Omental fat pad (tissue), 4 donors: ENCODE data around the gene TRABD2B. TPM values are rescaled to one million over a fixed set of nuclear protein-coding genes. Genes with fewer than 3 reads are reported as not detected.

Source experiments
- ATAC-seq: fragments of 150-250 bp; one replicate; pipeline ENCODE4 v1.9.1; 2016; ENCODE audit warnings: mild to moderate bottlenecking, moderate library complexity; ENCODE audit not compliant: low FRiP score
- DNase-seq: peaks from one replicate; pipeline ENCODE4 v3.0.0-alpha.2; 2019; ENCODE audit warnings: low spot score
- total RNA-seq, 4 donors: library from RNA; depleted of rRNA; stranded (reverse); fragments of >200 nt; gene quantifications; one replicate each; pipeline ENCODE4 v1.1.0, GENCODE V29; 2016
- TF ChIP-seq, protein P1 (sequence below), 3 donors: fragments of 450-650 bp; IDR thresholded peaks; one replicate each; pipeline ENCODE4 v1.5.1; 2016 to 2017; ENCODE audit warnings: antibody characterized with exemption in 3 of 3, mild to moderate bottlenecking in 3 of 3, moderate library complexity in 2 of 3

Gene TRABD2B
- total RNA-seq, 4 donors from 2014 or later: 0.82 to 3.0 (median 1.8) TPM

DNA sequence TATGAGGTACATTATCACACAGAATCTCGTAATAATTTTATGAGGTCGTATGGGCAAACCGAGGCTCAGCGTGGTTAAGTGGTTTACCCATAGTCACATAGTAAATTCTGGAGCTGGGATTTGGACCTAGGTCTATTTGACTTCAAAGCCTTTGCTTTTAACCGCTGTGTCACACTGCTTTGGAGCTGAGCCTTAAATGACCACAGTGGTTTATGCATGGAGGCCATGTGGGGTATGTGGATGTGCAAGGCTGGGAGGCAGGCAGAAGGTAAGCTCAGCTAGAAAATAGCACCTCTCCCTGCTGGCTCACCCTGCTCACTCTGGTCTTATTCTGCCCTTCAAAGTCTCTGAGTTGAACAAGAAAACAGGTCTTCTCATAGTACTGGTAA is 269.5 kb downstream of the TRABD2B start:
- no peak for DNase-seq
- ATAC-seq: no peak
- TF ChIP-seq, protein P1, sequence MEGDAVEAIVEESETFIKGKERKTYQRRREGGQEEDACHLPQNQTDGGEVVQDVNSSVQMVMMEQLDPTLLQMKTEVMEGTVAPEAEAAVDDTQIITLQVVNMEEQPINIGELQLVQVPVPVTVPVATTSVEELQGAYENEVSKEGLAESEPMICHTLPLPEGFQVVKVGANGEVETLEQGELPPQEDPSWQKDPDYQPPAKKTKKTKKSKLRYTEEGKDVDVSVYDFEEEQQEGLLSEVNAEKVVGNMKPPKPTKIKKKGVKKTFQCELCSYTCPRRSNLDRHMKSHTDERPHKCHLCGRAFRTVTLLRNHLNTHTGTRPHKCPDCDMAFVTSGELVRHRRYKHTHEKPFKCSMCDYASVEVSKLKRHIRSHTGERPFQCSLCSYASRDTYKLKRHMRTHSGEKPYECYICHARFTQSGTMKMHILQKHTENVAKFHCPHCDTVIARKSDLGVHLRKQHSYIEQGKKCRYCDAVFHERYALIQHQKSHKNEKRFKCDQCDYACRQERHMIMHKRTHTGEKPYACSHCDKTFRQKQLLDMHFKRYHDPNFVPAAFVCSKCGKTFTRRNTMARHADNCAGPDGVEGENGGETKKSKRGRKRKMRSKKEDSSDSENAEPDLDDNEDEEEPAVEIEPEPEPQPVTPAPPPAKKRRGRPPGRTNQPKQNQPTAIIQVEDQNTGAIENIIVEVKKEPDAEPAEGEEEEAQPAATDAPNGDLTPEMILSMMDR (IDR thresholded peaks at IDR 0.05): no peak

DNA sequence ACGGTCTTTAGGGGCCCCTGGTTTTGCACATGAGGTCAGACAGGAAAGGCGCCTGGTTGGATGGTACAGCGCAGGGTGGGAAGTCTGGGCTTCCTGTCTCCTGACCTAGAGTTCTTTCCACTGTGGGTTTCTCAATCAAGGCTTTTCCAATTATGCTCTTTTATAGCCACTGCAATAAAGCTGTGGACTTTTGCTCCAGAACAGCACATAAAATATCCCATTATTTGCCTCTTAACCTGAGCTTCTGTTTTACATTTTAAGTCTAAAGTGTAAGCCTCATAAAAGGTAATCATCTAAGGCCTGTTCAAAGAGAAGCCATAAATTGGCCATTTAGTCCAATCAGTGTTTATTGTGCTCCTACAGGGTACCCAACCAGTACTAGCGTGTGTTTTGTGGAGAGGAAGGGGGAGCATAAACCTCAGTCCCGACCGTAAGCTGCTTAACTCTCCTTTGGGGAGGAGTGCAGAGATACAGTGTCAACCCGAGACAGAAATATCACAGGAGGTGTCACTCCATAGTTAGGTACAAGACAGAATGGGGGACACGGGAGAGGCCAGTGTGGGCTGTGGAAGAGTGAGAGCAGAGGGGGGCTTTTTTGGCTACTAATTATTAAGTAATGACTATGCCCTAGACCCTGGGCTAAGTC is 270.0 kb downstream of the TRABD2B start:
- ATAC-seq: no peak
- TF ChIP-seq, protein P1 (IDR thresholded peaks at IDR 0.05): no peak
- DNase-seq: no peak

- ATAC-seq: peak; percentile 60
- peak; percentile 58 for DNase-seq
- TF ChIP-seq, protein P1 (IDR thresholded peaks at IDR 0.05): peak in 1 of 3 donors; percentile 55
These were observed 271.0 kb downstream of the TRABD2B start for GRCh38 chr1:47725992-47726855.

GRCh38 chr1:47725511-47725991 is 271.6 kb downstream of the TRABD2B start:
- ATAC-seq: peak; percentile 2
- no peak for DNase-seq

GRCh38 chr1:47725000-47725473 is 272.1 kb downstream of the TRABD2B start:
- TF ChIP-seq, protein P1 (IDR thresholded peaks at IDR 0.05): no peak
- ATAC-seq (no peak), DNase-seq (no peak)

More at GRCh38 chr1:47725511-47725991, 271.6 kb downstream of the TRABD2B start:
- TF ChIP-seq, protein P1 (IDR thresholded peaks at IDR 0.05): no peak

GRCh38 chr1:47724432-47724999 is 272.7 kb downstream of the TRABD2B start:
- TF ChIP-seq, protein P1 (IDR thresholded peaks at IDR 0.05): no peak
- no peak for DNase-seq
- ATAC-seq: no peak
